Uterus (tissue), 4 donors: ENCODE measurements around the gene RFX3. TPM values are rescaled to one million over a fixed set of nuclear protein-coding genes. Genes with fewer than 3 reads are reported as not detected.

Experiments used
- DNase-seq, 2 donors: peaks; one replicate each; pipeline ENCODE4 v3.0.0-alpha.2; 2019 to 2020
- H3K27ac ChIP-seq, 2 donors: fragments of 200-600 bp; sonication (generic); 1 replicate in 1 of 2; 2 replicates in 1 of 2; pipeline ENCODE4 v1.5.1; 2016 to 2018
- H3K27me3 ChIP-seq, 2 donors: fragments of 200-600 bp; sonication (generic); one replicate each; pipeline ENCODE4 v1.5.1; 2018 to 2019; ENCODE audit warnings: control low read depth in 1 of 2
- H3K36me3 ChIP-seq, 2 donors: fragments of 200-600 bp; sonication (generic); one replicate each; pipeline ENCODE4 v1.5.1; 2019; ENCODE audit warnings: control low read depth in 1 of 2
- H3K4me1 ChIP-seq, 2 donors: fragments of 200-600 bp; sonication (generic); one replicate each; pipeline ENCODE4 v1.5.1; 2018 to 2019; ENCODE audit warnings: control low read depth in 1 of 2
- H3K4me3 ChIP-seq, 2 donors: fragments of 200-600 bp; sonication (generic); 1 replicate in 1 of 2; 2 replicates in 1 of 2; pipeline ENCODE4 v1.5.1; 2018 to 2019; ENCODE audit warnings: mild to moderate bottlenecking in 1 of 2
- H3K9me3 ChIP-seq, 2 donors: fragments of 200-600 bp; sonication (generic); one replicate each; pipeline ENCODE4 v1.5.1; 2019; ENCODE audit warnings: control low read depth in 1 of 2
- POLR2A ChIP-seq, 2 donors: fragments of 450-650 bp; IDR thresholded peaks; one replicate each; pipeline ENCODE4 v1.6.1; 2016; ENCODE audit warnings: antibody characterized with exemption in 2 of 2, mild to moderate bottlenecking in 1 of 2, moderate library complexity in 1 of 2
- intact Hi-C: fragments of 100-400 bp; cut with DNase I; formaldehyde crosslinking; loops from one replicate; pipeline ENCODE4 v1.15.1; 2023; ENCODE audit warnings: low total_unique reads
- total RNA-seq, 4 donors: library from RNA; depleted of rRNA in 3 of 4; stranded (reverse); fragments of >200 nt in 3 of 4; gene quantifications; one replicate each; pipeline versions ENCODE4 v1.1.0 to v1.2.4, GENCODE V29; 2014 to 2023
- TF ChIP-seq, protein P1 (sequence below), 4 experiments: fragments of 200-600 bp in 2 of 4; fragments of 450-650 bp in 2 of 4; sonication (generic) in 2 of 4; IDR thresholded peaks; one replicate each; pipeline ENCODE4 v1.5.1; 2016 to 2019; ENCODE audit warnings: antibody characterized with exemption in 4 of 4, mild to moderate bottlenecking in 2 of 4, moderate library complexity in 1 of 4
- donor health status: DM: yes; HTN: yes; CAD: no.

The RFX3 gene
- total RNA-seq, 4 donors from 2014 or later, result 8.5 to 43.3 (median 21.9) TPM

DNA sequence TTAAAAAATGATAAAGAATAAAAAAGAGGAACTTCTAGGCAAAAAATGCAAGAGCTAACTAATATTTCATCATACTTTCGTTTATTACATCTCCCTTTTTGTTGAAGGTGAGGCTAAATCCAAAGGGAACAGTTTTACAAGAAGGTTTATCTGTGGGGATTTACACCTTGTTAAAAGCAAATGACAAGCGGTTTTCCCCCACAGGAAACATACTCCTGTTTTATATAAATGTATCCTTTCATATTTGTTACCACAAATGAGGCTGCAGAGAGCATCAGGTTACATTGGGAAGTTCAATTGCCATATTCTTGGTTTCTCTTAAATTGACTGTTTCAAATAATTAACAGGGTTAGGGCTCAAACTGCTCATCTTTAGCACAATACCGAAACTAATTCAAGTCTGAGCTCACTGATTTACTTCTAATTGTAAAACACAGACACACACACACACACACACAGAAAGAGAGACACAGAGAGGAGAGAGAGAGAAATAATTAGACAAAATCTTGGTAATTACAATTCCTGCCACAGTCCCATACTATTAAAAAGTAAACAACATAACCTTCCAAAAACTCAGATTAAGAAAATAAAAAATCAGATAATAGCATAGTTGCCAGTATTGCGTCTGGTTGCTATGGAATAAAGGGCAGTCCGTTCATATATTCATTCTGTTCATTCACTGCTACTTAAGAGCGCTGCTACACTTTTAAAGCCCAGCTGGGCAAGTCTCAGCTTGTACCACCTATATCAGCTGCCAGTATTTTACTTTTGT is 17.1 kb downstream of the RFX3 start:
- no peak for TF ChIP-seq POLR2A (IDR thresholded peaks at IDR 0.05)
- TF ChIP-seq, protein P1, sequence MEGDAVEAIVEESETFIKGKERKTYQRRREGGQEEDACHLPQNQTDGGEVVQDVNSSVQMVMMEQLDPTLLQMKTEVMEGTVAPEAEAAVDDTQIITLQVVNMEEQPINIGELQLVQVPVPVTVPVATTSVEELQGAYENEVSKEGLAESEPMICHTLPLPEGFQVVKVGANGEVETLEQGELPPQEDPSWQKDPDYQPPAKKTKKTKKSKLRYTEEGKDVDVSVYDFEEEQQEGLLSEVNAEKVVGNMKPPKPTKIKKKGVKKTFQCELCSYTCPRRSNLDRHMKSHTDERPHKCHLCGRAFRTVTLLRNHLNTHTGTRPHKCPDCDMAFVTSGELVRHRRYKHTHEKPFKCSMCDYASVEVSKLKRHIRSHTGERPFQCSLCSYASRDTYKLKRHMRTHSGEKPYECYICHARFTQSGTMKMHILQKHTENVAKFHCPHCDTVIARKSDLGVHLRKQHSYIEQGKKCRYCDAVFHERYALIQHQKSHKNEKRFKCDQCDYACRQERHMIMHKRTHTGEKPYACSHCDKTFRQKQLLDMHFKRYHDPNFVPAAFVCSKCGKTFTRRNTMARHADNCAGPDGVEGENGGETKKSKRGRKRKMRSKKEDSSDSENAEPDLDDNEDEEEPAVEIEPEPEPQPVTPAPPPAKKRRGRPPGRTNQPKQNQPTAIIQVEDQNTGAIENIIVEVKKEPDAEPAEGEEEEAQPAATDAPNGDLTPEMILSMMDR (IDR thresholded peaks at IDR 0.05), result no peak
- H3K9me3 ChIP-seq, result no peaks in the 10 kb centered on the region
- H3K4me3 ChIP-seq, result no peak overlapping the region
- intact Hi-C loops, result no loop called here
- no peak for DNase-seq
- no peaks in the 10 kb centered on the region for H3K4me1 ChIP-seq
- no peaks in the 10 kb centered on the region for H3K36me3 ChIP-seq
- no peaks in the 10 kb centered on the region for H3K27me3 ChIP-seq
- peak overlapping the region in 1 of 2 donors; percentile 21 for H3K27ac ChIP-seq

DNA sequence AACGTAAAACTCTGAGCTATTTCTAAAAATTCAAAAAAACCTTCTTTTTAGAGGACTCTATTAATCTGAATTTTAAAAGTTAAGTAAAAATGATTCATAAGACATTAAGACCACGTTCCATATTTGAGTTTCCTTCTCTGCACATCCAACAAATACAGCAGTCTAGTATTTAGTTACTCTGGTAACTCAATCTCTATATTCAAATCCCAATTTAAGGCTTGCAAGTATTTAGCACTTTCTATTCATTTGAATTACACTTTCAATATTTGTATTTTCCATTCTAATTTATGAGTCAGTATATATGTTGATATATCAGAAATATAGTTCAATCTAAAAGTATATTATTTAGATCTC is 17.7 kb downstream of the RFX3 start:
- H3K27ac ChIP-seq, result peak overlapping the region in 1 of 2 donors; percentile 21
- TF ChIP-seq, protein P1 (IDR thresholded peaks at IDR 0.05), result no peak
- TF ChIP-seq POLR2A (IDR thresholded peaks at IDR 0.05), result no peak
- DNase-seq, result no peak
- H3K36me3 ChIP-seq, result no peaks in the 10 kb centered on the region
- H3K9me3 ChIP-seq, result no peaks in the 10 kb centered on the region
- H3K27me3 ChIP-seq, result no peaks in the 10 kb centered on the region
- H3K4me3 ChIP-seq, result no peak overlapping the region
- no peaks in the 10 kb centered on the region for H3K4me1 ChIP-seq
- intact Hi-C loops, result no loop called here

DNA sequence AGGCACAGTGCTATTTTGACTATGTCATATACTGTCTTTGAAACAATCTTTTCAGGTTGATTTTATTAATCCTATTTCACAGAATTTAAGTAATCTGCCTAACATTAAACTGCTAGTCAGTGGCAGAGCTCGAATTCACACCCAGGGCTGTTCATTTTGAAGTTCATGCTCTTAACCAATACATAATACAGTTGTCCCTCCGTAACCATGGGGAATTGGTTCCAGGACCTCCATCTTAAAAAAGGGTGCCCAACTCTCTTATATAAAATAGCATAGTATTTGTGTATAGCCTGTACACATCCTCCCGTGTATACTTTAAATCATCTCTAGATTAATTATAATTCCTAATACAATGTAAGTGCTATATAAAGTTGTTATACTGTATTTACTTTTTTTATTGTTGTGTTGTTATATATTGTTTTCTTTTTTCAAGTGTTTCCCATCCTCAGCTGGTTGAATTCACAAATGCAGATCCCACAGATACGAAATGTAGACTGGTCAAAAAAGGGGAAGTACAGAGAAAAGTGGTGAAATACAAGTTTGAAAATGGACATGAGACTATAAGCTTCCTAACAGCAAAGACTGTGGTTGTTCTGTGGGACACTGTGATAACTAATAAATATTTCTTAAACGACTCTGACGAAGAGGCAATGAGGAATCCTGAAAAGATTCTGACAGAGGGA is 18.3 kb downstream of the RFX3 start:
- no peak overlapping the region for H3K4me3 ChIP-seq
- TF ChIP-seq, protein P1 (IDR thresholded peaks at IDR 0.05), result no peak
- TF ChIP-seq POLR2A (IDR thresholded peaks at IDR 0.05), result no peak

DNA sequence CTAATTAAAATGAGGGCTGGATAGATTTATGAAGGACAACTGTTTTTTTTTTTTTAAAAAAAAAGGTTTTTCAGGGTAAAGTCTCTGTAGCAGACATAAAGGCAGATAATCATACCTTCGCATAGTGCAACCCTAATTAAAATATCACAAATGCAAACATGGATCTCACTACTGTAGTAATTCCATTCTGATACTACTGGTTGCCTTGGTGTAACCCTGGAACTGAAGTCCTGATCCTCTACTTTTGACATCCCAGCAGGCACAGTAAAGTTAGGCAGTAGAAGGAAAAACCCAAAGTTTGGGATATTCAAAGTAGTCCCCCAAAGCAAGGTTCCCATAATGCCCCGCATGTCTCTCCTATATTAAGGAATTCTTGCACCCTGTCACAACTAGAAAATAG is 19.6 kb downstream of the RFX3 start:
- H3K4me1 ChIP-seq, result no peaks in the 10 kb centered on the region
- H3K4me3 ChIP-seq, result no peak overlapping the region
- H3K9me3 ChIP-seq, result no peaks in the 10 kb centered on the region
- no peak for DNase-seq
- H3K27me3 ChIP-seq, result no peaks in the 10 kb centered on the region
- H3K36me3 ChIP-seq, result no peaks in the 10 kb centered on the region
- TF ChIP-seq, protein P1 (IDR thresholded peaks at IDR 0.05), result no peak
- no peak for TF ChIP-seq POLR2A (IDR thresholded peaks at IDR 0.05)
- no peak overlapping the region for H3K27ac ChIP-seq
- intact Hi-C loops, result no loop called here

More for the DNA sequence above, 18.3 kb downstream of the RFX3 start:
- Histone ChIP-seq H3K9me3 (no peaks in the 10 kb centered on the region), H3K27ac (peak overlapping the region in 1 of 2 donors; percentile 21), H3K4me1 (no peaks in the 10 kb centered on the region), H3K27me3 (no peaks in the 10 kb centered on the region), H3K36me3 (no peaks in the 10 kb centered on the region)
- DNase-seq, result no peak
- intact Hi-C loops, result no loop called here
